GM12878 (cell line): ENCODE data around the gene KLF11. TPM values are rescaled to one million over a fixed set of nuclear protein-coding genes. Genes with fewer than 3 reads are reported as not detected.
A peak's percentile ranks its signal among the peaks of the same experiment; 100 is the strongest.

Source experiments
- ATAC-seq: fragments of 200-7000 bp; cut with Tn5 transposase; 3 replicates; pipeline ENCODE4 v1.9.1; 2020; ENCODE audit warnings: mild to moderate bottlenecking, moderate library complexity
- BruUV-seq: library from RNA; stranded (reverse); fragments of 400-500 nt; replicated peaks from 2 replicates; lab custom pipeline; 2021; lab: Mats Ljungman, UMichigan
- CTCF ChIA-PET: fragments of 300-600 bp; sonication (Branson Sonifier 250); formaldehyde crosslinking; extraction: SDS; loops from one replicate; lab custom pipeline; 2021; ENCODE audit warnings: inconsistent platforms; lab: Yijun Ruan, JAX
- POLR2A ChIA-PET: fragments of 350-600 bp; formaldehyde crosslinking; extraction: SDS; loops from one replicate; lab custom pipeline; 2021; ENCODE audit warnings: inconsistent platforms; lab: Charles Lee
- RAD21 ChIA-PET: fragments of 300-600 bp; sonication (Branson Sonifier 250); formaldehyde crosslinking; loops from one replicate; lab custom pipeline; 2023; ENCODE audit warnings: antibody characterized with exemption; ENCODE audit not compliant: unreplicated experiment; lab: Charles Lee
- SMC1A ChIA-PET: fragments of 300-600 bp; sonication (Branson Sonifier 250); formaldehyde crosslinking; loops from one replicate; lab custom pipeline; 2023; ENCODE audit not compliant: unreplicated experiment, uncharacterized antibody; lab: Charles Lee
- DNase-seq: peaks from one replicate; pipeline ENCODE4 v3.0.0-alpha.2; 2011; ENCODE audit warnings: low read depth, low spot score
- FAIRE-seq: peaks from 3 replicates; lab custom pipeline; 2011; peaks lifted over from hg19 to GRCh38; lab: Jason Lieb, UNC
- H2AFZ ChIP-seq: 2 replicates; pipeline ENCODE4 v1.6.0; 2011; ENCODE audit warnings: low read depth, low read length, control low read depth; ENCODE audit not compliant: control insufficient read depth
- H3K27ac ChIP-seq: 2 replicates; pipeline ENCODE4 v1.5.1; 2011; ENCODE audit warnings: control low read depth; ENCODE audit not compliant: control insufficient read depth, insufficient read depth
- H3K27me3 ChIP-seq, 2 experiments: replicated peaks in 1 of 2; 2 replicates each; pipeline versions ENCODE4 v1.6.0 to v1.6.1; 2011; ENCODE audit warnings: low read length in 1 of 2; ENCODE audit not compliant: control insufficient read depth in 2 of 2, insufficient read depth in 2 of 2
- H3K36me3 ChIP-seq, 2 experiments: 2 replicates each; pipeline ENCODE4 v1.5.1; 2011; ENCODE audit warnings: low read length in 1 of 2; ENCODE audit not compliant: control insufficient read depth in 2 of 2, insufficient read depth in 2 of 2
- H3K4me1 ChIP-seq: 2 replicates; pipeline ENCODE4 v1.6.1; 2011; ENCODE audit warnings: mild to moderate bottlenecking, low read length, moderate library complexity, mixed read lengths; ENCODE audit not compliant: control insufficient read depth, insufficient read depth
- H3K4me2 ChIP-seq: 2 replicates; pipeline ENCODE4 v1.6.0; 2011; ENCODE audit warnings: control low read depth; ENCODE audit not compliant: control insufficient read depth, insufficient read depth
- H3K4me3 ChIP-seq: fragments of 200-600 bp; sonication (generic); 2 replicates; pipeline ENCODE4 v1.5.1; 2016
- H3K79me2 ChIP-seq: 2 replicates; pipeline ENCODE4 v1.6.0; 2011; ENCODE audit warnings: low read length; ENCODE audit not compliant: control insufficient read depth, insufficient read depth
- H3K9ac ChIP-seq: 2 replicates; pipeline ENCODE4 v1.8.0; 2011; ENCODE audit warnings: low read length, control low read depth, mixed read lengths; ENCODE audit not compliant: control insufficient read depth, insufficient read depth
- H3K9me3 ChIP-seq: replicated peaks from 3 replicates; pipeline ENCODE4 v1.5.1; 2011; ENCODE audit warnings: mild to moderate bottlenecking, low read length; ENCODE audit not compliant: control insufficient read depth, insufficient read depth
- H4K20me1 ChIP-seq: 2 replicates; pipeline ENCODE4 v1.6.0; 2011; ENCODE audit not compliant: control insufficient read depth, insufficient read depth
- CREB1 ChIP-seq: IDR thresholded peaks from 2 replicates; pipeline ENCODE4 v1.6.1; 2012; ENCODE audit warnings: low read depth, mild to moderate bottlenecking, inconsistent platforms
- MLLT1 ChIP-seq: fragments of 450-650 bp; IDR thresholded peaks from 2 replicates; pipeline ENCODE4 v1.6.1; 2016; ENCODE audit warnings: mild to moderate bottlenecking
- MTA2 ChIP-seq: fragments of 450-650 bp; IDR thresholded peaks from 2 replicates; pipeline ENCODE4 v1.6.1; 2016; ENCODE audit warnings: low read depth, mild to moderate bottlenecking, moderate library complexity
- RFX5 ChIP-seq: IDR thresholded peaks from 2 replicates; pipeline ENCODE4 v1.6.1; 2011; ENCODE audit warnings: low read depth, low read length, improper control_type of control experiment
- SIX5 ChIP-seq: IDR thresholded peaks from 2 replicates; pipeline ENCODE4 v1.6.1; 2011; ENCODE audit warnings: mild to moderate bottlenecking, low read depth, low read length, moderate library complexity; ENCODE audit not compliant: severe bottlenecking
- WGBS: methylation state at CpG from one replicate; pipeline ENCODE4 v1.1.6; 2016; ENCODE audit warnings: low lambda C conversion rate; ENCODE audit not compliant: insufficient replicate concordance, insufficient coverage; ENCODE audit errors: missing lambda C conversion rate; 5-methylcytosine and 5-hydroxymethylcytosine counted together
- in situ Hi-C: fragments of 300-500 bp; cut with MboI; formaldehyde crosslinking; loops from 9 replicates; pipeline ENCODE4 v1.14.3; 2018; ENCODE audit warnings: mixed read lengths
- intact Hi-C: fragments of 100-400 bp; cut with micrococcal nuclease; formaldehyde crosslinking; loops from one replicate; pipeline ENCODE4 v1.14.2; 2022; ENCODE audit not compliant: unreplicated experiment
- polyA plus RNA-seq, 11 experiments: library from polyadenylated mRNA; depleted of rRNA in 4 of 11; unstranded in 6 of 11; stranded (reverse) in 5 of 11; fragments of >200 nt; fragmentation: Nextera tagmentation in 4 of 11; fragmentation: Illumina TruSeq in 1 of 11; extraction: Ambion mirVana in 4 of 11; extraction: Trizol in 1 of 11; gene quantifications; 1 replicate in 1 of 11; 2 replicates in 10 of 11; pipeline versions ENCODE4 v1.2.1 to v1.2.3, GENCODE V29; 2011 to 2016; ENCODE audit warnings: inconsistent platforms in 2 of 11, missing spikeins in 2 of 11, low read depth in 1 of 11
- total RNA-seq, 4 experiments: library from RNA; depleted of rRNA in 3 of 4; stranded (reverse); fragments of >200 nt in 3 of 4; fragmentation: Illumina TruSeq in 1 of 4; extraction: Trizol in 1 of 4; gene quantifications; 2 replicates each; pipeline versions ENCODE4 v1.2.1 to v1.2.3, GENCODE V29; 2013 to 2021

The KLF11 gene
- total and polyA plus RNA-seq, 10 of the 15 experiments (the other 5 are each of a cell fraction or from before 2014, with no cell fraction given), result 0.03 to 0.54 (median 0.14) TPM; not detected in 1

GRCh38 chr2:10085043-10085667 is 41.8 kb downstream of the KLF11 start:
- 63% methylated on average over 5 of the region's 6 CpGs for WGBS
- H3K79me2 ChIP-seq, result no peaks in the 10 kb centered on the region
- no peak for TF ChIP-seq RFX5
- 0 out of 2 replicates have a peak, but pooled peaks have one; percentile 18 for TF ChIP-seq MTA2
- no peaks in the 10 kb centered on the region for H3K36me3 ChIP-seq
- intact Hi-C loops (no loop called here), in situ Hi-C loops (no loop called here)
- no peak overlapping the region for H3K4me3 ChIP-seq
- no peaks in the 10 kb centered on the region for H4K20me1 ChIP-seq
- no peak overlapping the region for H2AFZ ChIP-seq
- H3K9ac ChIP-seq, result no peak overlapping the region
- H3K27ac ChIP-seq, result no peak overlapping the region
- ChIA-PET SMC1A (interaction anchor here (0.8 to 8.9 kb wide), 7 partner anchors 10 to 325 kb away, joined by 3 to 194 read pairs (median 6); no protein-coding TSS in a partner anchor), POLR2A (interaction anchor here (0.7 to 2.1 kb wide), 6 partner anchors 9 to 363 kb away, joined by 3 to 7 read pairs (median 3); partner anchors contain the start of gene ODC1), CTCF (interaction anchor here (0.7 to 31.8 kb wide), 6 partner anchors 9 to 355 kb away, joined by 3 to 983 read pairs (median 8); partner anchors contain the start of gene CYS1), RAD21 (interaction anchor here (1.0 to 2.0 kb wide), 9 partner anchors 8 to 362 kb away, joined by 3 to 9 read pairs (median 4); no protein-coding TSS in a partner anchor)
- BruUV-seq, result no TSS peak
- no peak overlapping the region for H3K4me2 ChIP-seq
- H3K9me3 ChIP-seq, result no peaks in the 10 kb centered on the region
- no peaks in the 10 kb centered on the region for H3K27me3 ChIP-seq
- DNase-seq (no peak), ATAC-seq (no peak), FAIRE-seq (no peak)
- peaks cover 31% of the 10 kb centered on the region for H3K4me1 ChIP-seq

DNA sequence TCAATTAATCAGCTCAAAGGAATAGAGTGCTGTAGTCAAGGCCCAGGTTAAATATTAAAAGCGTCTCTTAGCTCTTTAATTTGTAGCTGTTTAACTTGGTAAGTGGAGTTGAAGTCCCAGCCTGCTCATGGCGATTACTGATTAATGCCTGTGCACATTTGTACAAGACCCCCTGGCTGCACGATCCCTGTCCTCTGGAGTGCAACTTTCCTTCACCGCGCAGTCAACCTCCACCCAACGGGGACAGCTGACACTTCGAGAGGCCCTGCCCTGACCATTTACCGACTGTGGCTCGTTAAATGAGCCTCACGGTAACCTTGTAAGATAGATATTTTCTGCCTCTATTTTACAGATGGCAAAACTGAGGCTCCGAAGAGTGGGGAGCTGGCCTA is 42.3 kb downstream of the KLF11 start:
- H3K4me2 ChIP-seq, result no peak overlapping the region
- ChIA-PET SMC1A (interaction anchor here (0.8 to 8.9 kb wide), 7 partner anchors 9 to 325 kb away, joined by 3 to 194 read pairs (median 6); no protein-coding TSS in a partner anchor), POLR2A (interaction anchor here (0.7 to 2.1 kb wide), 6 partner anchors 9 to 363 kb away, joined by 3 to 7 read pairs (median 3); partner anchors contain the start of gene ODC1), RAD21 (interaction anchor here (1.0 to 2.0 kb wide), 9 partner anchors 8 to 362 kb away, joined by 3 to 9 read pairs (median 4); no protein-coding TSS in a partner anchor), CTCF (interaction anchor here (0.8 to 31.8 kb wide), 5 partner anchors 9 to 355 kb away, joined by 3 to 983 read pairs (median 9); partner anchors contain the start of gene CYS1)
- H2AFZ ChIP-seq, result no peak overlapping the region
- peaks cover 34% of the 10 kb centered on the region for H3K4me1 ChIP-seq
- ATAC-seq, result no peak
- WGBS, result 90% methylated on average over 11 of the region's 11 CpGs
- H3K4me3 ChIP-seq, result no peak overlapping the region
- FAIRE-seq, result no peak
- no peaks in the 10 kb centered on the region for H4K20me1 ChIP-seq
- no peaks in the 10 kb centered on the region for H3K27me3 ChIP-seq
- intact Hi-C loops (no loop called here), in situ Hi-C loops (no loop called here)
- H3K27ac ChIP-seq, result no peak overlapping the region
- no peaks in the 10 kb centered on the region for H3K79me2 ChIP-seq
- DNase-seq, result no peak
- no peaks in the 10 kb centered on the region for H3K36me3 ChIP-seq
- no TSS peak for BruUV-seq
- H3K9me3 ChIP-seq, result no peaks in the 10 kb centered on the region
- TF ChIP-seq MLLT1 (peak; percentile 49; the same call in 1 of the 2 replicates), SIX5 (no peak), CREB1 (no peak)
- H3K9ac ChIP-seq, result no peak overlapping the region
